Measurements from ENCODE around the gene GKN1.
"Not testable (repeated sequence)": the region's sequence is repeated elsewhere in the genome, so short reads cannot be mapped to it uniquely, and the experiment has no call there.

The GKN1 gene, protein sequence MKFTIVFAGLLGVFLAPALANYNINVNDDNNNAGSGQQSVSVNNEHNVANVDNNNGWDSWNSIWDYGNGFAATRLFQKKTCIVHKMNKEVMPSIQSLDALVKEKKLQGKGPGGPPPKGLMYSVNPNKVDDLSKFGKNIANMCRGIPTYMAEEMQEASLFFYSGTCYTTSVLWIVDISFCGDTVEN

GRCh38 chr2:68974251-68974650 lies at the start of gene GKN1:
GKN1 (plus strand) TSS chr2:68974636; CDS start chr2:68974678, 42 bp downstream.
- DNase-seq (ENCODE audit: low spot score), result no peak

DNA sequence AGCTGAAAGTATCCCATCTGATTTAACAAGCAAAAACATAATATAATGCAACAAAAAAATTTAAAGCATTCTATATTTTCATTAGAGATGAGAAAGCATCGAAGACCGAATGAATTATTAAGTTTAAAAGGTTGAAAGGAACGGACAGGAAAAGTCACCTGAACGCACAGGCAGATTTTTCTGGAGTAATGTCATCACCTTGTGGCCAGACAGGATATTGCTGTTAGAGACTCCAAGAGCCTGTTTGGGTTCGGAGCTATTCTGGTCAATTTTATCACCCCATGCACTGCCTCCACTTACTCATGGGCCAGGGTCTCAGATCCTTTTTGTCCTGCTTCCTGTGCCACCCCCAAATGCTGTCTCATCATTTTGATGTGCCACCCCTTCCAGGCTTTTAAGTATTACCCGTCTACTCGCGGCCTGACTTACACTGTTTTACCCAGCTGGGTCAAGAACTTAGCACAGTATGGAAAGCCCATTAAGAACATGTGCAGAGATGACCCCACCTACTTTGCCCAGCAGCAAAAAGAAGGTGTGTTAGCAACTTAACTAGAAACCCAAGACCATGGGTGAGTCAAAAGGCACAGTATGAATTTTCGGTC lies 49.0 kb upstream of the GKN1 start:
- peak; percentile 41 for DNase-seq (ENCODE audit: low spot score)

- DNase-seq (ENCODE audit: low spot score), result no peak
These were observed 47.6 kb upstream of the GKN1 start for GRCh38 chr2:68926796-68927195.

DNA sequence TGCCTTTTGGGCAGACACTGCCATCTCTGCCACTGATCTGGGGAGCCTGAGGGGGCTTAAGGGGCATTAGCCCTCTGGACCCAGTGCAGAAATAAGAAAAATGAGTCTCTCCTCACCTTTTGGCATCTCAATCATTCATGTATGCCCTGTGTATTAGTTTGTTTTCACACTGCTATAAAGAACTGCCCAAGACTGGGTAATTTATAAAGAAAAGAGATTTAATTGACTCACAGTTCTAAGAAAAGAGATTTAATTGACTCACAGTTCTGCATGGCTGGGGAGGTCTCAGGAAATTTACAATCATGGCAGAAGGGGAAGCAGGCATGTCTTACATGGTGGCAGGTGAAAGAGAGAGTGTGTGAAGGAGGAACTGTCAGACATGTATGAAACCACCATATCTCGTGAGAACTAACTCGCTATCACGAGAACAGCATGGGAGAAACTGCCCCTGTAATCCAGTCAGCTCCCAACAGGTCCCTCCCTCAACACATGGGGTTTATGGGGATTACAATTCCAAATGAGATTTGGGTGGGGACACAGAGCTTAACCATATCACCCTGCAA lies 43.2 kb upstream of the GKN1 start:
- no peak for DNase-seq (ENCODE audit: low spot score)

DNA sequence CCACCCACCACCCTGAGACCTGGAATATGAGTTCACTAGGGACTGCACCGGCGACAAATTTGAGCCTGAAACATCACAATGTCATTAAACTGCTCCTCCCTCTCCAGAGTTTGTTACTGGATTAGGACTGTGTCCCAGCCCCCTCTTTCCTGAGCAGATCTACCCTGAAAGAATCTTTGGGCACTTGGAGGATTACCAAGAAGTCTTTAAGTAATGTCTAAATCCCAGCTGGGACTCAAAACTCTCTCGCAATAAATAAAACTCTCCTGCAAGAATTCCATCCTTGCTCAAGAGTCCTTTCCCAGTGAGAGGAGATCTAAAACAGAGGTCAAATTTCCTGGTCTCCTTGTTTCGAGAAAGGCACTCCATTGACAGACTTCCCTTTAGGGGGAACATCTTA lies 42.6 kb upstream of the GKN1 start:
- no peak for DNase-seq (ENCODE audit: low spot score)

DNA sequence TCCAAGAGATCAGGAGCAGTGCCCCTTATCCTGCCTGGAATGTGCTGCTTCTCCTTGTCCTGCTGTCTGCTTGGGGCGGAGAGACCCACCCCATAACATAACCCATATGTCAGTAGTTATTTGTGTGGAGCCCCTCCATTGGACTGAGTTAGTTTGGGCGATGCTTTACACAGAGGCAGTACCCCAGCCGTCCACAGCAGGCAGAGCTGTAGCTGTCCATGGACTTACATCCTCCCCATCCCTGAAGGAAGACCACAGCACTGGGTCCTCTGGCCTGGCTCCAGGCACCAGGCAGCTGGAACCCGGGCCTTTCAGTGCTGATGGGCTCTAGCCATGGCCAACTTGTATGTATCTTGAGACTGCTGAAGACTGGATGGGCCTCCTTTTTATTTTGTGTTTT lies 42.0 kb upstream of the GKN1 start:
- DNase-seq (ENCODE audit: low spot score), result no peak

GRCh38 chr2:68934021-68934420 lies 40.4 kb upstream of the GKN1 start:
- no peak for DNase-seq (ENCODE audit: low spot score)

DNA sequence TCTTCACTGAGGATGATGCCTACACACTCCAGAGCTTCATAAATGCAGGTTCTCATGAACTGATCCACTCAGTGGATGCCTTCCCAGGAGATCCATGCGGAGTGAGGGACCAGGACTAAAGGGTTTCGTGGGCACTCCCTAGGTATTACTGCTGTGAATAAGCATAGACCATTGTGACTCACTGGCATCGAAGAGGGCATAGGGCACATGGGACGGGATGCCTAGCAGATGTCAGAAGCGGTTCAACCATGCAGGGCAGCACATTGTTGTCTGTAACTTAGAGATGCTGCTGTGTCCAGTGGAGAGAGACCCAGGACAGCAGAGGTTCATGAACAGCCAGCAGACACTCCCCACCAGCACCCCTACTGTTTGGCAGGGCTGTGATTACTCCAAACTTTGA lies 39.0 kb upstream of the GKN1 start:
- DNase-seq (ENCODE audit: low spot score), result no peak

DNA sequence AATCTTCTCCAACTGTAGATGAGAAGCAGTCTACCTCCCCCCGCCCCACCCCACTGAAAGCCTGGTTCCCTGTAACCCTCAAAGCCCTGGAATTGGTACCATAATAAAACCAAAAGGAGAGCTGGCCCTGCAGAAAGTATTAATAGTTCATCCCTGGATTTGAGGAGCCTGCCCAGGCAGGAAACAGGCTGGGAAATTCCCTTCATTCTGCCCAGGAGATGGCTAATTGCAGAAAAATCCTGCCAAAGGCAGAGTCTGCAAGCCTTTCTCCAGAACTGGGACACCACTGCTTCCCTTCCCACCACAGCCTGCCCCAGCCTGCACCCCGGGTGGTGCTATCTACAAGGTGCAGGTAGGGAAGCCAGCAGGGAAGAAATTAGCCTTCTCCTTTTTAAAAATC lies 38.0 kb upstream of the GKN1 start:
- no peak for DNase-seq (ENCODE audit: low spot score)

- DNase-seq (ENCODE audit: low spot score), result no peak
These were observed 37.5 kb upstream of the GKN1 start for GRCh38 chr2:68936889-68937288.

GRCh38 chr2:68937346-68938055 lies 36.9 kb upstream of the GKN1 start:
- no peak for DNase-seq (ENCODE audit: low spot score)

DNA sequence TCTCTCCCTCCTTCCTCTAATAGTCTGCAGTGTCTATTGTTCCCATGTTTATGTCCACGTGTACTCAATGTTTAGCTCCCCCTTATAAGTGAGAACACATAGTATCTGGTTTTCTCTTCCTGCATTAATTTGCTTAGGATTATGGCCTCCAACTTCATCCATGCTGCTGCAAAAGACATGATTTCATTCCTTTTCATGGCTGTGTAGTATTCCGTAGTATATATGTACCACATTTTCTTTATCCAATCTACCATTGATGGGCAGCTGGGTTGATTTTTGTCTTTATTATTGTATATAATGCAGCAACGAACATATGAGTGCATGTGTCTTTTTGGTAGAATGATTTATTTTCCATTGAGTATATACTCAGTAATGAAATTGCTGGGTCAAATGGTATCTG lies 35.5 kb upstream of the GKN1 start:
- DNase-seq (ENCODE audit: low spot score), result no peak

GRCh38 chr2:68939962-68940361 lies 34.5 kb upstream of the GKN1 start:
- DNase-seq (ENCODE audit: low spot score), result no peak

DNA sequence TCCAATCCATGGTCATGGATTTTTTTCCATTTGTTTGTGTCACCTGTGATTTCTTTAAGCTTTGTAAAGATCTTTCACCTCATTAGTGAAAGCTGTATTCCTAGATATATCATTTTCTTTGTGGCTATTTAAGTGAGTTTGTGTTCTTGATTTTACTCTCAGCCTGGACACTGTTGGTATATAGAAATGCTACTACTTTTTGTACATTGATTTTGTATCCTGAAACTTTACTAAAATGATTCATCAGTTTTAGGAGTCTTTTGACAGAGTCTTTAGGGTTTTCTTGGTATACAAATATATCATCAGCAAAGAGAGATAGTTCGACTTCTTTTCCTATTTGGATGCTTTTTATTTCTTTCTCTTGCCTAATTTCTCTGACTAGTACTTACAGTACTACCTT lies 34.1 kb upstream of the GKN1 start:
- DNase-seq (ENCODE audit: low spot score), result no peak

DNA sequence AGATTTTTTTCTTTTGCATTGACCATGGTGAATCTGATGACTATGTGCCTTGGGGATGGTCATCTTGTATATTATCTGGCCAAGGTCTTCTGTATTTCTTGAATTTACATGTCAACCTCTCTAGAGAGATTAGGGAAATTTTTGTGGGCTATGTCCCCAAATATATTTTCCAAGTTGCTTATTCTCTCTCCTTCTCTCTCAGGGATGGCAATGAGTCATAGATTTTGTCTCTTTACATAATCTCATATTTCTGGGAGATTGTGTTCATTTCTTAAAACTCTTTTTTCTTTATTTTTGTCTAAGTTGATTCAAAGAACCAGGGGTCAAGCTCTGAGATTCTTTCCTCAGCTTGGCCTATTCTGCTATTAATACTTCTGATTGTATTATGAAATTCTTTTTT lies 31.6 kb upstream of the GKN1 start:
- DNase-seq (ENCODE audit: low spot score), result no peak

GRCh38 chr2:68943581-68944568 lies 30.6 kb upstream of the GKN1 start:
- DNase-seq (ENCODE audit: low spot score), result peak; percentile 60

- DNase-seq (ENCODE audit: low spot score), result no peak
These were observed 28.3 kb upstream of the GKN1 start for GRCh38 chr2:68946117-68946516.

DNA sequence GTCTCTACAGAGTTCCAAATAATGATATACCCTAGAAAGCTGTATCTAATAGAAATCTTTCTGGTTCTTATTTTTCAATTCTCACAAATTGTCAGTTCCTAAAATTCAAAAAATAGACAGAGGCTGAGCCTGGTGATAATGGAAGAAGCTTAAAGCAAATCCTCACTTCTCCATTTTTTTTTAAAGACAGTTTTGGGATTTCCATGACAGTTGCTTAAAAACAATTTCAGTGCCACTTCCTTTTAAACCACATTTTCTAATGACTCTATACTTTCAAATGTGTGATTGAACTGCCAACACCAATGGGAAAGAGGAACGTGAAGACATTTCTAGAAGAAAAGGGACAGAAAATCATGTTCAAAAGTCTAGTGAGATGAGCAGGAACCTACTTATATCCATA lies 25.7 kb upstream of the GKN1 start:
- DNase-seq (ENCODE audit: low spot score), result no peak

DNA sequence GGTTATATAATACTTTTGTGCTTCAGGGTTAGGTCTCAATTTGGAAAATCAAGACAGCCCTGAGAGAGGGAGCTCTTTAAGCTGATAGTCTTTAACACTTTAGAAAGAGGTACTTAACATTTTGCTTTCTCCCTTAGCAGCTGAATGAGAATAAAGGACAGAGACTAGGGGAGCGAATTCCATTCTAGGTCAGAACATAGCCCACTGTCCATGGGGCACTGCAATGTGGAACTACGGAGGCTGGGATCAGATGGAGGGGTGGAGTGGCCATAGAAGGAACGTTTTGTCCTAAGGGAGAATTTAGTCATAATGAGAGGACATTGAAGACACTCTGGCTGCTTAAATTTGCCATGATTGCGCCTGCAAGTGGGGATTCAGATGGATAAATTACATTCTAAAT lies 22.5 kb upstream of the GKN1 start:
- DNase-seq (ENCODE audit: low spot score), result no peak

GRCh38 chr2:68952887-68953521 lies 21.4 kb upstream of the GKN1 start, which contains the start of gene GKN2:
GKN2 (minus strand) TSS chr2:68952893; CDS start chr2:68952861, 32 bp downstream.
- no peak for DNase-seq (ENCODE audit: low spot score)

- DNase-seq (ENCODE audit: low spot score), result not testable (repeated sequence)
These were observed 19.0 kb upstream of the GKN1 start for GRCh38 chr2:68955432-68955831.

All from cerebellar cortex (tissue), 1 donor.